Kidney epithelial cell (primary cell): ENCODE data around the gene PCSK2. TPM values are rescaled to one million over a fixed set of nuclear protein-coding genes. Genes with fewer than 3 reads are reported as not detected.

Source experiments
- DNase-seq: peaks from one replicate; pipeline ENCODE4 v3.0.0-alpha.2; 2010; ENCODE audit warnings: low read depth
- H3K27me3 ChIP-seq: 2 replicates; pipeline ENCODE4 v1.6.0; 2011; ENCODE audit warnings: low read length; ENCODE audit not compliant: control insufficient read depth, insufficient read depth
- H3K36me3 ChIP-seq: 2 replicates; pipeline ENCODE4 v1.5.1; 2011; ENCODE audit warnings: low read length; ENCODE audit not compliant: control insufficient read depth, insufficient read depth
- H3K4me3 ChIP-seq: 2 replicates; pipeline ENCODE4 v1.5.1; 2011; ENCODE audit warnings: low read depth, mild to moderate bottlenecking, control low read depth, low read length
- total RNA-seq: library from RNA; depleted of rRNA; stranded (reverse); fragments of >200 nt; gene quantifications from 2 replicates; pipeline ENCODE4 v1.2.3, GENCODE V29; 2015
- TF ChIP-seq, protein P1 (sequence below): IDR thresholded peaks from 2 replicates; pipeline ENCODE4 v1.5.1; 2011; ENCODE audit warnings: mild to moderate bottlenecking, moderate library complexity, low read length, control low read depth, inconsistent platforms; ENCODE audit not compliant: insufficient read depth, poor library complexity, severe bottlenecking

The PCSK2 gene
- total RNA-seq, 1 donor from 2014 or later = 0.04 TPM

DNA sequence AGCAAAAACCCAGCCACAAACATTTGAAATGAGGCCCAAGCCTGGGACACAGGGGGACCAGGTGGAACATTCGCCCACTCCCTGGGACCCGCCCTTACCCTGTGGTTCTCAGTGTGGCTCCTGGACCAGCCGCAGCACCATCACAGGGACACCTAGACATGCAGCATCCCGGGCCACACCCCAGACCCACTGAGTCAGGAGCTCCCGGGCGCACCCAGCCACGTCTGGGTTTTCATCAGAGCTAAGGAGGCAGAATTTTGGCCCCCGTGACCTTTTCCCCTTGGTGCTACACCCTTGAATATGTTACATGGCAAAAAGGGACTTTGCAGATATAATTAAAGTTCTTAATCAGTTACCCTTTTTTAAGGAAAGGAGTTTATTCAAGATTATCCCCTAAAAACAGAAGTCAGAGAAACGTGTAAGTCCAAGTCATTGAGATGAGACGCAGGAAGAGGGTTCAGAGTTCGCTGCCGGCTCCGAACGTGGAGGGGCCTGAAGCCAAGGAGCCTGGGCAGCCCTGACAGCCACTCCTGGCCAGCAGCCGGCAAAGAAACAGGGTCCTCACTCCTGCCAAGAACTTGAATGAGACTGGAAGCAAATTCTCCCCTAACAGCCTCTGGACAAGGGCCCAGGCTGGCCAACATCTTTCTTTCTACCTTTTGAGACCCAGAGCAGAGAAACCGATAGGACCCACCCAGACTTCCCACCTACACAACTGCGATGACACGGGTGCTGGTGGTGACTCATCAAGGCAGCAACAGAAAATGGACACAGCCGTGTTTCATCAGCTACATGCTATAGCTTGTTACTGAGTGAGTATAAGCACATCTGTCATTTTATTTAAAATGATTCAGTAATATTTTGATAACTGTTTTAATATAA lies 279.0 kb downstream of the PCSK2 start:
- no peak overlapping the region for H3K4me3 ChIP-seq
- TF ChIP-seq, protein P1, sequence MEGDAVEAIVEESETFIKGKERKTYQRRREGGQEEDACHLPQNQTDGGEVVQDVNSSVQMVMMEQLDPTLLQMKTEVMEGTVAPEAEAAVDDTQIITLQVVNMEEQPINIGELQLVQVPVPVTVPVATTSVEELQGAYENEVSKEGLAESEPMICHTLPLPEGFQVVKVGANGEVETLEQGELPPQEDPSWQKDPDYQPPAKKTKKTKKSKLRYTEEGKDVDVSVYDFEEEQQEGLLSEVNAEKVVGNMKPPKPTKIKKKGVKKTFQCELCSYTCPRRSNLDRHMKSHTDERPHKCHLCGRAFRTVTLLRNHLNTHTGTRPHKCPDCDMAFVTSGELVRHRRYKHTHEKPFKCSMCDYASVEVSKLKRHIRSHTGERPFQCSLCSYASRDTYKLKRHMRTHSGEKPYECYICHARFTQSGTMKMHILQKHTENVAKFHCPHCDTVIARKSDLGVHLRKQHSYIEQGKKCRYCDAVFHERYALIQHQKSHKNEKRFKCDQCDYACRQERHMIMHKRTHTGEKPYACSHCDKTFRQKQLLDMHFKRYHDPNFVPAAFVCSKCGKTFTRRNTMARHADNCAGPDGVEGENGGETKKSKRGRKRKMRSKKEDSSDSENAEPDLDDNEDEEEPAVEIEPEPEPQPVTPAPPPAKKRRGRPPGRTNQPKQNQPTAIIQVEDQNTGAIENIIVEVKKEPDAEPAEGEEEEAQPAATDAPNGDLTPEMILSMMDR = no peak

DNA sequence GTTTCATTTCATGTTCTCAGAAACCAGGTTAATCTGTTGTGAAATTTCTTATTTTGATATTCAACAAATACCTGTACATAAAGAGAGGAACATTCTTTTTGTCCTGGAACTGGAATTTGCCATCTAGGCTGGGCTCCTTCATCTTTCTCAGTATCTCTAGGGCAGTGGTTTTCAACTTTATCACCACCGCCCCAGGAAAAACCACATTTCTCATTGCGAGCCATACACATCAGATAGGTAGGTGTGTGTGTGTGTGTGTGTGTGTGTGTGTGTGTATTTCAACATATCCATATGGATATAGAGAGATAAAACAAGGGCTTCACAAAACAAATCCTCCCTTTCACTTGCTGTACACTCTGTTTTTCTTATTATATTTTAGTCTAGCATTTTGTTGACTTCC lies 280.2 kb downstream of the PCSK2 start:
- no peak for DNase-seq
- no peaks in the 10 kb centered on the region for H3K36me3 ChIP-seq
- TF ChIP-seq, protein P1 = no peak
- H3K27me3 ChIP-seq = no peaks in the 10 kb centered on the region
- H3K4me3 ChIP-seq = no peak overlapping the region

More for the DNA sequence above, 279.0 kb downstream of the PCSK2 start:
- no peaks in the 10 kb centered on the region for H3K36me3 ChIP-seq
- DNase-seq = no peak
- no peaks in the 10 kb centered on the region for H3K27me3 ChIP-seq

DNA sequence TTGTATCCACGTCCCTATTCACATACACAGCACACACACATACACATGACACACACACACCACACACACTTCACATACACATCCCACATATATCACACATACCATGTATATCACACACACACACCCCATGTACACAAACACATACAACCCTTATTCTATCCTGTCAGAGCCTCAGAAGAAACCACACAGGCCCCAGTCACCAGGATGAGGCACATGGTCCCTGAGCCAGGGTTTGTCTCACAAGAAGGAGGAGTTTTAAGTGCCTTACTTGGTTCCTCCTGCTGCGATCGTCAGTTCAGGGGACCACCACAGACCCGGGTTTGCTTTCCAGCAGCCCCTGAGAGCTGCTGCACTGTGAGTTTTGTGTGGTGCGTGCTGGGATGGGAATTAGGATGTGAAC lies 280.7 kb downstream of the PCSK2 start:
- DNase-seq = no peak
- TF ChIP-seq, protein P1 = no peak
- no peaks in the 10 kb centered on the region for H3K36me3 ChIP-seq
- H3K4me3 ChIP-seq = no peak overlapping the region
- H3K27me3 ChIP-seq = no peaks in the 10 kb centered on the region

DNA sequence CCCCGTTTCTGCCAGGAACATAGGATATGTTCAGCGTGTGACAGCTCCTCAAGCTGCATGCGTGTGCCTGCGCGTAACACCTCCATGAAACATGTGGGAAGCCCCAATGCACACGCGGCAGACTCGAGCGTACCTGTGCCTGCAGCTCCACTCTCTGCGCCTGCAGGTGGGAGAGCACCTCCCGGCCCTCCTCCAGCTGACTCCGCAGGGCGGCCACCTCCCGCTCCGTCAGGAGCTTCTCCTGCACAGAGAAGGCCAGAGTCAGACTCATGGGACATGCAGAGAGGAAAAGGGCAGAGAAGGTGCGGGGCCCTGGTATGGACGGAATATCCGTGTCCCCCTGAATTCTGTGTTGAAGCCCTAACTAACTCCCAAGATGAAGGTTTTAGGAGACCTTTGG lies 281.9 kb downstream of the PCSK2 start:
- DNase-seq = no peak
- no peaks in the 10 kb centered on the region for H3K27me3 ChIP-seq
- no peaks in the 10 kb centered on the region for H3K36me3 ChIP-seq
- H3K4me3 ChIP-seq = no peak overlapping the region
- TF ChIP-seq, protein P1 = no peak

DNA sequence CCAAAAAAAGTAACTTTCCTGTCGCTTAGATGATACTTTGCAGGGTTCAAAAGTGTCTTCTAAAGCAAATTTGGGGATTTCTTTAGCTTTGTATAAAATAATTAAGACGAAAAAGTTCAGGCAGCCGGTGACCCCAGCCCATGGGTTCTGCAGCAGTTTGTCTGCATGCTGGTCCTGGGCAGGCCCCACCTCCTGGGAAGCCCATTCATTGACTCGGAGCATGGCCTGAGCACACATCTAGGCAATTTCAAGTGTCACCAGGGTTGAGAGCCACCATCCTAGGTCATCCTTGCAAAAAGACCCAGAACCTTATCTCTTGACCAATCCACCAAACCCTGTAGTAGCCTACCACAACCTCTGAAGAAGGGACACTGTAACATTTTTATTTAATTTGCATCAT lies 283.7 kb downstream of the PCSK2 start:
- Histone ChIP-seq H3K27me3 (no peaks in the 10 kb centered on the region), H3K4me3 (no peak overlapping the region), H3K36me3 (no peaks in the 10 kb centered on the region)
- TF ChIP-seq, protein P1 = no peak
- DNase-seq = no peak

DNA sequence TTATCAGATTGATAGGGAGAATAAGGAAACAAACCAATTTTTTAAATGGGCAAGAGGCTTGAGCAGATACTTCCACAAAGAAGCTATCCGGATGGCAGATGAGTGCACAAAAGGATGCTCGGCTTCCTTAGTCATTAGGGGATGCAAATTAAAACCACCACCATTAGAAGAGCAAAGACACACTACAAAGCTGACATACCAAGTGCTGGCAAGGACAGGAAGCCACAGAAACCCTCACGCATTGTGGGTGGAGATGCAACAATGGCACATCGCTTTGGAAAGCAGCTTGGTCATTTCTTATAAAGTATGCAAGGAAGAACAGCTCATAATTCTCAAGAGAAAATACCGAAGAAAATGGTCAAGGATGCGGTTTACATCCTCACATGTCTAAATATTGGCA lies 284.6 kb downstream of the PCSK2 start:
- no peak for DNase-seq
- no peaks in the 10 kb centered on the region for H3K27me3 ChIP-seq
- no peaks in the 10 kb centered on the region for H3K36me3 ChIP-seq
- H3K4me3 ChIP-seq = no peak overlapping the region
- TF ChIP-seq, protein P1 = no peak
